OCI-LY3 (cell line): ENCODE measurements around the gene AVEN.

Source experiments
- EZH2phosphoT487 ChIP-seq: fragments of 200-600 bp; shearing (Covaris generic); IDR thresholded peaks from 2 replicates; pipeline ENCODE4 v1.6.1; 2018; ENCODE audit warnings: antibody characterized with exemption, mixed run types, low read depth
- TF ChIP-seq, protein P1 (sequence below): fragments of 200-600, 300-600 bp; sonication (generic); IDR thresholded peaks from 2 replicates; pipeline ENCODE4 v1.5.1; 2014; ENCODE audit warnings: antibody characterized with exemption, low read length, low read depth

DNA sequence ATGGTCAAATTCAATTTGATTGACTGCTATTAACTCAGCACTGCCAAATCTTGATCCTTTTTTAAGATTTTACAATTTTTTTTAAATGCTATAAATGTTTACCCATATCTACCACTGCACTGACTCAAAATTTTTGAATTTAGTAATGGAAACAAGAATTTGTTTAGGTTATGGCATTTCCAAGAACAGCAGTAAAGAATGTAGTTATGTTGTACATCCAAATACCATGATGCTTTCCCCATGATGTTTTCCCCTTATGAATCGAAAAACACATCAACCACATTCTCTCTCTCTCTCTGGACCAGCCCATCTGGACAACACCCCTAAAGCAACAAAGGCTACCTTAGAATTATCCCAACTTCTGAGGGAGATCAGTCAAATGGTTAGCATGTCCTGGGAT, 56.5 kb downstream of the AVEN start:
- TF ChIP-seq, protein P1, sequence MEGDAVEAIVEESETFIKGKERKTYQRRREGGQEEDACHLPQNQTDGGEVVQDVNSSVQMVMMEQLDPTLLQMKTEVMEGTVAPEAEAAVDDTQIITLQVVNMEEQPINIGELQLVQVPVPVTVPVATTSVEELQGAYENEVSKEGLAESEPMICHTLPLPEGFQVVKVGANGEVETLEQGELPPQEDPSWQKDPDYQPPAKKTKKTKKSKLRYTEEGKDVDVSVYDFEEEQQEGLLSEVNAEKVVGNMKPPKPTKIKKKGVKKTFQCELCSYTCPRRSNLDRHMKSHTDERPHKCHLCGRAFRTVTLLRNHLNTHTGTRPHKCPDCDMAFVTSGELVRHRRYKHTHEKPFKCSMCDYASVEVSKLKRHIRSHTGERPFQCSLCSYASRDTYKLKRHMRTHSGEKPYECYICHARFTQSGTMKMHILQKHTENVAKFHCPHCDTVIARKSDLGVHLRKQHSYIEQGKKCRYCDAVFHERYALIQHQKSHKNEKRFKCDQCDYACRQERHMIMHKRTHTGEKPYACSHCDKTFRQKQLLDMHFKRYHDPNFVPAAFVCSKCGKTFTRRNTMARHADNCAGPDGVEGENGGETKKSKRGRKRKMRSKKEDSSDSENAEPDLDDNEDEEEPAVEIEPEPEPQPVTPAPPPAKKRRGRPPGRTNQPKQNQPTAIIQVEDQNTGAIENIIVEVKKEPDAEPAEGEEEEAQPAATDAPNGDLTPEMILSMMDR: no peak
- no peak for TF ChIP-seq EZH2phosphoT487
